ENCODE data around the gene RASGEF1C.

DNA sequence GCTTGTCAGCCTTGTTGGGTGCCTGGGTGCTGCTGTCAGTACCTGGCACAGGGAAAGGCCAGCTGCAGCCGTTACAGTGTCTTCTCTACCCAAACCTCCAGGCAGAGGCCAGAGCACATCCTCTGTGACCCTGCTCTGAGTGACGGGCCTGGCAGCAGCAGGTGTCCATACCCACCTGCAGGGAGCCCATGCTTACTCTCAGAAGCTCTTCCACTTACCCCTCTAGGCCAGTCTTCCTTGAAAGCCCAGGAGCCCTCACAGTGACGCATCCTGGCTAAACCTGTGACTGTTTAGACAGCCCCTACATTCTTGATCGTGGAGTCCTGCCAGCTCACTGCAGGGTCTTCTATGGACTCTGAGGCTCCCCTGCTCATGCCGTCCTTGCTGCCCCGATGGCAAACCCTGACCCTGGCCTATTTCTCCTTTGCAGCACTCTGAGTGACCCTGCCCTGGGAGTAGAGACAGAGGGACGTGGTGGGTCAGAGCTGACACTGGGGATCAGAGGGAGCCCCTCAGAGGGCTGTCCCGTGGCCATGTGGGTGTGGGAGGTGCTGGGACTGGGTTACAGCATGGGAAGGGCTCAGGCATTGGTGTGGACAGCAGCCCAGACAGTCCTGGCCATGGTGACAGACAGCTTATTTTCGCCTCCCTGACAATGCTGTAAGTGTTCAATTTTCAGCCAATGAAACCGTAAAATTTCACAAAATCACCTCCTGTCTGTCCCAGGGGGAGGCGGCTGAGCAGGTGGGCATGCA lies 69.9 kb downstream of the RASGEF1C start:
- TF ChIP-seq, protein P1, sequence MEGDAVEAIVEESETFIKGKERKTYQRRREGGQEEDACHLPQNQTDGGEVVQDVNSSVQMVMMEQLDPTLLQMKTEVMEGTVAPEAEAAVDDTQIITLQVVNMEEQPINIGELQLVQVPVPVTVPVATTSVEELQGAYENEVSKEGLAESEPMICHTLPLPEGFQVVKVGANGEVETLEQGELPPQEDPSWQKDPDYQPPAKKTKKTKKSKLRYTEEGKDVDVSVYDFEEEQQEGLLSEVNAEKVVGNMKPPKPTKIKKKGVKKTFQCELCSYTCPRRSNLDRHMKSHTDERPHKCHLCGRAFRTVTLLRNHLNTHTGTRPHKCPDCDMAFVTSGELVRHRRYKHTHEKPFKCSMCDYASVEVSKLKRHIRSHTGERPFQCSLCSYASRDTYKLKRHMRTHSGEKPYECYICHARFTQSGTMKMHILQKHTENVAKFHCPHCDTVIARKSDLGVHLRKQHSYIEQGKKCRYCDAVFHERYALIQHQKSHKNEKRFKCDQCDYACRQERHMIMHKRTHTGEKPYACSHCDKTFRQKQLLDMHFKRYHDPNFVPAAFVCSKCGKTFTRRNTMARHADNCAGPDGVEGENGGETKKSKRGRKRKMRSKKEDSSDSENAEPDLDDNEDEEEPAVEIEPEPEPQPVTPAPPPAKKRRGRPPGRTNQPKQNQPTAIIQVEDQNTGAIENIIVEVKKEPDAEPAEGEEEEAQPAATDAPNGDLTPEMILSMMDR (IDR thresholded peaks at IDR 0.05): no peak
- TF ChIP-seq POLR2A (IDR thresholded peaks at IDR 0.05) (no peak), POLR2AphosphoS5 (IDR thresholded peaks at IDR 0.05) (no peak)
